Neural cell (in vitro differentiated cells): ENCODE results near the gene AP1S3. TPM values are rescaled to one million over a fixed set of nuclear protein-coding genes. Genes with fewer than 3 reads are reported as not detected.

Experiments
- H2AFZ ChIP-seq: fragments of 200-600, 300-800 bp; sonication (generic), shearing (Covaris generic); 2 replicates; pipeline ENCODE4 v1.6.0; 2014; ENCODE audit warnings: low read depth, mild to moderate bottlenecking, antibody characterized with exemption, low read length, moderate library complexity
- H3F3A ChIP-seq: fragments of 200-600 bp; shearing (Covaris generic); 2 replicates; pipeline ENCODE4 v1.6.1; 2016; ENCODE audit warnings: mild to moderate bottlenecking, moderate library complexity, mixed read lengths, antibody characterized with exemption, low read length; ENCODE audit not compliant: insufficient read depth, poor library complexity, severe bottlenecking
- H3K27ac ChIP-seq: fragments of 200-600, 300-800 bp; sonication (generic), shearing (Covaris generic); 2 replicates; pipeline ENCODE4 v1.5.1; 2014; ENCODE audit warnings: mild to moderate bottlenecking, low read length, moderate library complexity
- H3K27me3 ChIP-seq: fragments of 300-800, 200-600 bp; sonication (generic), shearing (Covaris generic); 2 replicates; pipeline ENCODE4 v1.6.0; 2014; ENCODE audit warnings: mild to moderate bottlenecking, low read depth, low read length, moderate library complexity; ENCODE audit not compliant: insufficient read depth
- H3K36me3 ChIP-seq: fragments of 300-800, 200-600 bp; sonication (generic), shearing (Covaris generic); 2 replicates; pipeline ENCODE4 v1.5.1; 2014; ENCODE audit warnings: mild to moderate bottlenecking, antibody characterized with exemption, low read length, moderate library complexity; ENCODE audit not compliant: insufficient read depth
- H3K4me2 ChIP-seq: fragments of 300-800, 200-600 bp; sonication (generic), shearing (Covaris generic); 2 replicates; pipeline ENCODE4 v1.6.0; 2014; ENCODE audit warnings: mild to moderate bottlenecking, low read length
- H3K4me3 ChIP-seq: fragments of 300-800, 200-600 bp; sonication (generic), shearing (Covaris generic); 2 replicates; pipeline ENCODE4 v1.5.1; 2014; ENCODE audit warnings: mild to moderate bottlenecking, low read length, moderate library complexity
- H3K79me2 ChIP-seq: fragments of 200-600 bp; shearing (Covaris generic); replicated peaks from 2 replicates; pipeline ENCODE4 v1.6.0; 2014; ENCODE audit warnings: mild to moderate bottlenecking, low read length, moderate library complexity; ENCODE audit not compliant: insufficient read depth
- H3K9ac ChIP-seq: fragments of 300-800, 200-600 bp; sonication (generic), shearing (Covaris generic); 2 replicates; pipeline ENCODE4 v1.6.1; 2016; ENCODE audit warnings: mild to moderate bottlenecking, low read length, mixed read lengths
- H3K9me2 ChIP-seq: fragments of 200-600 bp; shearing (Covaris generic); 2 replicates; pipeline ENCODE4 v1.6.1; 2016; ENCODE audit warnings: mild to moderate bottlenecking, low read length, mixed read lengths; ENCODE audit not compliant: insufficient read depth
- H3K9me3 ChIP-seq: fragments of 200-600, 300-800 bp; sonication (generic), shearing (Covaris generic); 2 replicates; pipeline ENCODE4 v1.6.1; 2016; ENCODE audit warnings: mild to moderate bottlenecking, mixed run types, low read length, moderate library complexity, mixed read lengths
- H4K20me1 ChIP-seq: fragments of 200-600 bp; shearing (Covaris generic); 2 replicates; pipeline ENCODE4 v1.6.1; 2016; ENCODE audit warnings: mild to moderate bottlenecking, mixed run types; ENCODE audit not compliant: insufficient read depth
- CTCF ChIP-seq: fragments of 450-650 bp; IDR thresholded peaks from 2 replicates; pipeline ENCODE4 v1.5.1; 2014; ENCODE audit warnings: antibody characterized with exemption, mild to moderate bottlenecking, moderate library complexity; ENCODE audit not compliant: poor library complexity, severe bottlenecking
- EP300 ChIP-seq: fragments of 450-650 bp; conservative IDR thresholded peaks from 2 replicates; pipeline ENCODE4 v1.6.1; 2014; ENCODE audit warnings: antibody characterized with exemption, mild to moderate bottlenecking, moderate library complexity; ENCODE audit not compliant: poor library complexity, severe bottlenecking
- EZH2 ChIP-seq: fragments of 200-600, 300-800 bp; shearing (Covaris generic), sonication (generic); IDR thresholded peaks from 2 replicates; pipeline ENCODE4 v1.6.1; 2014; ENCODE audit warnings: antibody characterized with exemption, low read length, borderline replicate concordance, mild to moderate bottlenecking; ENCODE audit not compliant: insufficient read depth, poor library complexity, severe bottlenecking
- MXI1 ChIP-seq: fragments of 450-650 bp; conservative IDR thresholded peaks from 2 replicates; pipeline ENCODE4 v1.6.1; 2014; ENCODE audit warnings: antibody characterized with exemption, mild to moderate bottlenecking; ENCODE audit not compliant: poor library complexity, severe bottlenecking
- POLR2AphosphoS5 ChIP-seq: IDR thresholded peaks from 2 replicates; pipeline ENCODE4 v1.6.1; 2012
- RAD21 ChIP-seq: fragments of 450-650 bp; conservative IDR thresholded peaks from 2 replicates; pipeline ENCODE4 v1.6.1; 2014; ENCODE audit warnings: antibody characterized with exemption, mild to moderate bottlenecking, moderate library complexity
- SMC3 ChIP-seq: fragments of 450-650 bp; conservative IDR thresholded peaks from 2 replicates; pipeline ENCODE4 v1.6.1; 2014; ENCODE audit warnings: antibody characterized with exemption, mild to moderate bottlenecking, moderate library complexity; ENCODE audit not compliant: poor library complexity
- TAF1 ChIP-seq: IDR thresholded peaks from 2 replicates; pipeline ENCODE4 v1.6.1; 2012; ENCODE audit warnings: low read depth
- polyA plus RNA-seq: library from polyadenylated mRNA; depleted of rRNA; stranded (reverse); fragments of >200 nt; gene quantifications from 2 replicates; pipeline ENCODE4 v1.2.3, GENCODE V29; 2014
- TF ChIP-seq, protein P1 (sequence below): IDR thresholded peaks from 2 replicates; pipeline ENCODE4 v1.6.1; 2012; ENCODE audit warnings: borderline replicate concordance

AP1S3 gene
- polyA plus RNA-seq, 1 donor from 2014 or later: 2.7 TPM

DNA sequence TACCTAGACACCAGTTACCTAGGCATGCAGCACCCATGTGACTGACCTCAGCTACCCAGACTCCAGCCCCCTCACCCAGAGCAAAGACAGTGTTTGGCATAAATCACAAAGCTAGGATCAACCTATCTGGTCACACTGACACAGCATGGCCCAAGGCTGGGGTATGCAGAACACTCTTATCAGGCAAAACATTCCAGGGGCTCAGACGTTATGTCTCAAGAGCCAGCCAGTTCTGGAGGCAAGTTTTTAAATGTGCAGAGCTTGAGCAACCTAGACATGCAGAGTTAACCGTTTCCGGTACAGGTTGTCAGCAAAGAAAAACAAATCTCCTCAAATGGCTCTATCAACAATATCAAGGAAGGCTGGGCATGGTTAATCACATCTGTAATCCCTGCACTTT, 92.8 kb downstream of the AP1S3 start:
- no peaks in the 10 kb centered on the region for H3K9me3 ChIP-seq
- no peak overlapping the region for H3K4me3 ChIP-seq
- no peaks in the 10 kb centered on the region for H3K9me2 ChIP-seq
- no peak overlapping the region for H3K27ac ChIP-seq
- H3K27me3 ChIP-seq: no peaks in the 10 kb centered on the region
- no peaks in the 10 kb centered on the region for H3K36me3 ChIP-seq
- TF ChIP-seq CTCF (no peak), MXI1 (no peak), EZH2 (no peak), TAF1 (no peak), EP300 (no peak), SMC3 (no peak), POLR2AphosphoS5 (no peak), RAD21 (no peak)
- TF ChIP-seq, protein P1, sequence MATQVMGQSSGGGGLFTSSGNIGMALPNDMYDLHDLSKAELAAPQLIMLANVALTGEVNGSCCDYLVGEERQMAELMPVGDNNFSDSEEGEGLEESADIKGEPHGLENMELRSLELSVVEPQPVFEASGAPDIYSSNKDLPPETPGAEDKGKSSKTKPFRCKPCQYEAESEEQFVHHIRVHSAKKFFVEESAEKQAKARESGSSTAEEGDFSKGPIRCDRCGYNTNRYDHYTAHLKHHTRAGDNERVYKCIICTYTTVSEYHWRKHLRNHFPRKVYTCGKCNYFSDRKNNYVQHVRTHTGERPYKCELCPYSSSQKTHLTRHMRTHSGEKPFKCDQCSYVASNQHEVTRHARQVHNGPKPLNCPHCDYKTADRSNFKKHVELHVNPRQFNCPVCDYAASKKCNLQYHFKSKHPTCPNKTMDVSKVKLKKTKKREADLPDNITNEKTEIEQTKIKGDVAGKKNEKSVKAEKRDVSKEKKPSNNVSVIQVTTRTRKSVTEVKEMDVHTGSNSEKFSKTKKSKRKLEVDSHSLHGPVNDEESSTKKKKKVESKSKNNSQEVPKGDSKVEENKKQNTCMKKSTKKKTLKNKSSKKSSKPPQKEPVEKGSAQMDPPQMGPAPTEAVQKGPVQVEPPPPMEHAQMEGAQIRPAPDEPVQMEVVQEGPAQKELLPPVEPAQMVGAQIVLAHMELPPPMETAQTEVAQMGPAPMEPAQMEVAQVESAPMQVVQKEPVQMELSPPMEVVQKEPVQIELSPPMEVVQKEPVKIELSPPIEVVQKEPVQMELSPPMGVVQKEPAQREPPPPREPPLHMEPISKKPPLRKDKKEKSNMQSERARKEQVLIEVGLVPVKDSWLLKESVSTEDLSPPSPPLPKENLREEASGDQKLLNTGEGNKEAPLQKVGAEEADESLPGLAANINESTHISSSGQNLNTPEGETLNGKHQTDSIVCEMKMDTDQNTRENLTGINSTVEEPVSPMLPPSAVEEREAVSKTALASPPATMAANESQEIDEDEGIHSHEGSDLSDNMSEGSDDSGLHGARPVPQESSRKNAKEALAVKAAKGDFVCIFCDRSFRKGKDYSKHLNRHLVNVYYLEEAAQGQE: no peak
- H4K20me1 ChIP-seq: no peaks in the 10 kb centered on the region
- no peaks in the 10 kb centered on the region for H3F3A ChIP-seq
- no peaks in the 10 kb centered on the region for H3K79me2 ChIP-seq
- H3K9ac ChIP-seq: no peak overlapping the region
- no peak overlapping the region for H3K4me2 ChIP-seq
- H2AFZ ChIP-seq: no peak overlapping the region

DNA sequence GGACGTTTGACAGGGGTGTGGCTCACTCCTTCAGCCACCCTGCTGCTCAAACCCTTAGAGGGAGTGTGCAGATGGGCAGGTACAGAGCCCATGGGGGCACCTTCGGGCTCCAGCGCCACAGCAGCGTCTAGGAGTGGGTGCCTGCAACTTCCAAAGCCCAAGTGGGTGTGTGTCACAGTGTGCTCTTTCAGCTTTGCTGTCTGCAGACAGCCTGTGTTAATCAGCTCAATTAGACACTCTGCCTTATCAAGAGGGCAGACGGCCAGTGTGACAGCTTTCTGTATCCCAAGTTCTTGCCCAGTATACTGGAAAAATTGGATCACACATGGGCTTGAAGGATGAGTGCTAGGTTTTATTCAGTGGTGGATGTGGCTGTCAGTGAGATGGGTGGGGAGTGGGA, 96.7 kb downstream of the AP1S3 start:
- H3K9me2 ChIP-seq: no peaks in the 10 kb centered on the region
- no peak overlapping the region for H3K9ac ChIP-seq
- TF ChIP-seq, protein P1: no peak
- TF ChIP-seq TAF1 (no peak), SMC3 (no peak), RAD21 (no peak), CTCF (no peak), MXI1 (no peak), EZH2 (no peak), POLR2AphosphoS5 (no peak), EP300 (no peak)
- H3K4me3 ChIP-seq: no peak overlapping the region
- no peaks in the 10 kb centered on the region for H3K36me3 ChIP-seq
- no peak overlapping the region for H3K27ac ChIP-seq
- H3K27me3 ChIP-seq: no peaks in the 10 kb centered on the region
- H3K4me2 ChIP-seq: no peak overlapping the region
- no peaks in the 10 kb centered on the region for H3K79me2 ChIP-seq
- no peaks in the 10 kb centered on the region for H4K20me1 ChIP-seq
- no peak overlapping the region for H2AFZ ChIP-seq
- H3F3A ChIP-seq: no peaks in the 10 kb centered on the region
- H3K9me3 ChIP-seq: no peaks in the 10 kb centered on the region
